Caco-2 (cell line): ENCODE measurements around the gene FAM89A. TPM values are rescaled to one million over a fixed set of nuclear protein-coding genes. Genes with fewer than 3 reads are reported as not detected.

ENCODE experiments used
- BruUV-seq: library from RNA; stranded (reverse); fragments of 400-500 nt; replicated peaks from 2 replicates; lab custom pipeline; 2021; lab: Mats Ljungman, UMichigan
- CTCF ChIA-PET: fragments of 300-600 bp; sonication (Branson Sonifier 250); formaldehyde crosslinking; loops from one replicate; lab custom pipeline; 2022; ENCODE audit warnings: antibody characterized with exemption; lab: Charles Lee
- POLR2A ChIA-PET: fragments of 300-600 bp; sonication (Branson Sonifier 250); formaldehyde crosslinking; loops from one replicate; lab custom pipeline; 2022; ENCODE audit warnings: antibody characterized with exemption; lab: Charles Lee
- DNase-seq, 2 experiments: peaks; one replicate each; pipeline versions ENCODE4 v3.0.0 to v3.0.0-alpha.2; 2020 to 2022
- H3K27me3 ChIP-seq: replicated peaks from 2 replicates; pipeline ENCODE4 v1.6.0; 2011; ENCODE audit warnings: low read length; ENCODE audit not compliant: control insufficient read depth, insufficient read depth
- H3K36me3 ChIP-seq: 2 replicates; pipeline ENCODE4 v1.5.1; 2011; ENCODE audit warnings: low read length; ENCODE audit not compliant: control insufficient read depth, insufficient read depth
- H3K4me1 ChIP-seq: fragments of 250-450 bp; sonication (Bioruptor Pico); 2 replicates; pipeline ENCODE4 v1.5.1; 2020; ENCODE audit warnings: mild to moderate bottlenecking
- H3K4me3 ChIP-seq: 2 replicates; pipeline ENCODE4 v1.5.1; 2011; ENCODE audit warnings: low read depth, mild to moderate bottlenecking, control low read depth, low read length
- H3K9me3 ChIP-seq: fragments of 250-450 bp; sonication (Bioruptor Pico); 2 replicates; pipeline ENCODE4 v1.5.1; 2020; ENCODE audit warnings: mild to moderate bottlenecking, moderate library complexity
- H3K27ac Mint-ChIP-seq: one replicate; pipeline ENCODE4 v1.8.0; 2022; ENCODE audit warnings: mixed read lengths; ENCODE audit not compliant: unreplicated experiment
- H3K27me3 Mint-ChIP-seq: one replicate; pipeline ENCODE4 v1.8.0; 2022; ENCODE audit warnings: mixed read lengths; ENCODE audit not compliant: insufficient read depth, unreplicated experiment
- H3K36me3 Mint-ChIP-seq: one replicate; pipeline ENCODE4 v1.8.0; 2022; ENCODE audit warnings: mild to moderate bottlenecking, mixed read lengths; ENCODE audit not compliant: insufficient read depth, unreplicated experiment
- H3K4me1 Mint-ChIP-seq: one replicate; pipeline ENCODE4 v1.8.0; 2022; ENCODE audit warnings: low read depth, mixed read lengths; ENCODE audit not compliant: unreplicated experiment
- H3K4me3 Mint-ChIP-seq: one replicate; pipeline ENCODE4 v1.8.0; 2022; ENCODE audit warnings: mild to moderate bottlenecking, moderate library complexity, mixed read lengths; ENCODE audit not compliant: unreplicated experiment
- H3K9me3 Mint-ChIP-seq: one replicate; pipeline ENCODE4 v1.8.0; 2022; ENCODE audit warnings: mixed read lengths; ENCODE audit not compliant: unreplicated experiment
- intact Hi-C: fragments of 100-400 bp; cut with micrococcal nuclease; formaldehyde crosslinking; loops from one replicate; pipeline ENCODE4 v1.10.0; 2022; ENCODE audit not compliant: unreplicated experiment
- total RNA-seq: library from RNA; stranded (reverse); gene quantifications from 2 replicates; pipeline ENCODE4 v1.2.3, GENCODE V29; 2022
- TF ChIP-seq, protein P1 (sequence below), 2 experiments: fragments of 200-600 bp in 1 of 2; IDR thresholded peaks; 1 replicate in 1 of 2; 2 replicates in 1 of 2; pipeline versions ENCODE4 v1.5.1 to v1.8.0; 2011 to 2022; ENCODE audit warnings: antibody characterized with exemption in 1 of 2, control low read depth in 1 of 2, inconsistent platforms in 1 of 2, low read depth in 1 of 2, low read length in 1 of 2, mild to moderate bottlenecking in 1 of 2, moderate library complexity in 1 of 2; ENCODE audit not compliant: insufficient read depth in 1 of 2, severe bottlenecking in 1 of 2, unreplicated experiment in 1 of 2

The FAM89A gene
- total RNA-seq, 1 experiment from 2014 or later = 44.2 TPM

DNA sequence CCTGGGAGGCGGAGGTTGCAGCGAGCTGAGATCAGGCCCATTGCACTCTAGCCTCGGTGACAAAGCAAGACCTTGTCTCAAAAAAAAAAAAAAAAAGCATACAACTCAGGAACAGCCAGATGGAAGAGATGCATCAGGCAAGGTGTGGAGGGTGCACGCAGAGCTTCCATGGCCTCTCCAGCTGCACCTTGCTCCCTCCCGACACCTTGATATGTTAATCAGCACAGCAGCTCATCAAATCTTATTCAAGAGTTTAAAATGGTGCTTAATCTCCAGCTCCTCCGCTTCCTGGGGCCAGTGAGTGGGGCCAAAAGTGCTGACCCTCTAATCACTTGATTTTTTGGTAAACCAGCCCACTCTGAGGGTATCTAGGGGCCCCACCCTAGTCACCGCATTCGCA lies 29.3 kb upstream of the FAM89A start:
- TF ChIP-seq, protein P1, sequence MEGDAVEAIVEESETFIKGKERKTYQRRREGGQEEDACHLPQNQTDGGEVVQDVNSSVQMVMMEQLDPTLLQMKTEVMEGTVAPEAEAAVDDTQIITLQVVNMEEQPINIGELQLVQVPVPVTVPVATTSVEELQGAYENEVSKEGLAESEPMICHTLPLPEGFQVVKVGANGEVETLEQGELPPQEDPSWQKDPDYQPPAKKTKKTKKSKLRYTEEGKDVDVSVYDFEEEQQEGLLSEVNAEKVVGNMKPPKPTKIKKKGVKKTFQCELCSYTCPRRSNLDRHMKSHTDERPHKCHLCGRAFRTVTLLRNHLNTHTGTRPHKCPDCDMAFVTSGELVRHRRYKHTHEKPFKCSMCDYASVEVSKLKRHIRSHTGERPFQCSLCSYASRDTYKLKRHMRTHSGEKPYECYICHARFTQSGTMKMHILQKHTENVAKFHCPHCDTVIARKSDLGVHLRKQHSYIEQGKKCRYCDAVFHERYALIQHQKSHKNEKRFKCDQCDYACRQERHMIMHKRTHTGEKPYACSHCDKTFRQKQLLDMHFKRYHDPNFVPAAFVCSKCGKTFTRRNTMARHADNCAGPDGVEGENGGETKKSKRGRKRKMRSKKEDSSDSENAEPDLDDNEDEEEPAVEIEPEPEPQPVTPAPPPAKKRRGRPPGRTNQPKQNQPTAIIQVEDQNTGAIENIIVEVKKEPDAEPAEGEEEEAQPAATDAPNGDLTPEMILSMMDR (IDR thresholded peaks at IDR 0.05; ENCODE audit: insufficient read depth in 1 of 2, low read depth in 1 of 2, low read length in 1 of 2, severe bottlenecking in 1 of 2, unreplicated experiment in 1 of 2) = no peak
- POLR2A ChIA-PET = interaction anchor here (0.7 kb wide), 1 partner anchor 1132 kb away, joined by 4 read pairs; no protein-coding TSS in a partner anchor
- CTCF ChIA-PET = no interaction called here
- Mint-ChIP-seq H3K27me3 (no peaks in the 10 kb centered on the region), H3K4me3 (no peak overlapping the region), H3K27ac (no peak overlapping the region), H3K36me3 (no peaks in the 10 kb centered on the region), H3K4me1 (peaks cover 8% of the 10 kb centered on the region), H3K9me3 (no peaks in the 10 kb centered on the region)
- Histone ChIP-seq H3K4me1 (no peaks in the 10 kb centered on the region), H3K27me3 (no peaks in the 10 kb centered on the region), H3K4me3 (no peak overlapping the region), H3K9me3 (no peaks in the 10 kb centered on the region), H3K36me3 (no peaks in the 10 kb centered on the region)
- intact Hi-C loops = no loop called here
- no peak for DNase-seq
- BruUV-seq = no TSS peak

DNA sequence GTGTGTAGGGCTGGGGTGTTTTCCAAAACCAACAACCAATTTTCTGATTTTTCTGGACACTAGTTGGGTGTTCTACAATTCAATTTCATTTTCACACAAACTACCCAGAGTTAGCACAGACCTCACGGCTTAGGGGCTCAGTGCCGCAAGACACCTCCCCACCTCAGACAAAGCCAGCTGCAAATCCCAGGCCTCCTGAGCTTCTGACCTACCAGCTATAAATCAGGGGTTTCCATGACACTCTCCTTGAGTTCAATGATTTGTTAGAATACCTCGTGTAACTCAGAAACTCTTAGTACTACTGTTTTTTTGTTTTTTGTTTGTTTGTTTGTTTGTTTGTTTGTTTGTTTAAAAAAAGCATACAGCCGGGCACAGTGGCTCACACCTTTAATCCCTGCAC lies 28.7 kb upstream of the FAM89A start:
- Mint-ChIP-seq H3K4me3 (no peak overlapping the region), H3K4me1 (peaks cover 8% of the 10 kb centered on the region), H3K9me3 (no peaks in the 10 kb centered on the region), H3K36me3 (no peaks in the 10 kb centered on the region), H3K27me3 (no peaks in the 10 kb centered on the region), H3K27ac (no peak overlapping the region)
- intact Hi-C loops = no loop called here
- ChIA-PET CTCF (no interaction called here), POLR2A (interaction anchor here (0.7 kb wide), 1 partner anchor 1132 kb away, joined by 4 read pairs; no protein-coding TSS in a partner anchor)
- H3K36me3 ChIP-seq = no peaks in the 10 kb centered on the region
- no peaks in the 10 kb centered on the region for H3K9me3 ChIP-seq
- DNase-seq = no peak
- H3K4me1 ChIP-seq = no peaks in the 10 kb centered on the region
- H3K27me3 ChIP-seq = no peaks in the 10 kb centered on the region
- BruUV-seq = no TSS peak
- TF ChIP-seq, protein P1 (IDR thresholded peaks at IDR 0.05; ENCODE audit: insufficient read depth in 1 of 2, low read depth in 1 of 2, low read length in 1 of 2, severe bottlenecking in 1 of 2, unreplicated experiment in 1 of 2) = no peak
- H3K4me3 ChIP-seq = no peak overlapping the region

DNA sequence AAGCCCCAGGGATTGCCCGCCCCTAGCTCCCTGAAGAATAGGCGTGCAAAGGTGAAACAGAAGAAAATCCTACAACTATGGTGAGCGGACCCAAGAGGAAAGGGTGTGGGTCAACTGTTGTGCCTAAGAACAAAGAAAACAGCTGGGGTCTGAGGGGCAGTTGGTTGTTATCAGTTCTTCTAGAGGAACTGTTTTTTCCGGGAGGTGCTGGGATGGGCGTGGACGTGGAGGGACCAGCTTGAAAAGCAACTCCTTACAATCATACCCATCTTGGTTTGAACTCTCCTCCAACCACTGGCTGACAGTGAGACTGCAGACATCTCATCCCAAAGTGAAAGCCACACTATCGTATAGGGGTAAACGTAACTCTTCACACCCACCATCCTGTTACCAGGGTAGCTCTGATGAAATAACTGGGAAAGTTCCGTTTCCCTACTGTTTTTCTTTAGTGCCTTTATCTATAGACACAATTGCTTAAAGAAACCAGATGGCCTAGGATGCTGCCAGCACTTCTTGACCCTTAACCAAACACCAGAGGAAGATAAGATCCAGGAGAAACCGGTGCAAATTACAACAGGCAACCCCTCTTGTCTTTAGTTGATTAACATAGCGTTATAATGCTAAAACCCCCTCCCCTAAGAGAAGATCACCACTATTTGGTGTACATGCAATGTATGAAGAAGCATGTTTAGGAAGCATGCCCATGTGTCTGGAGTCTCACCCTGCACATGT lies 25.6 kb upstream of the FAM89A start:
- Mint-ChIP-seq H3K9me3 (no peaks in the 10 kb centered on the region), H3K4me3 (no peak overlapping the region), H3K4me1 (peaks cover 8% of the 10 kb centered on the region), H3K27ac (no peak overlapping the region), H3K27me3 (no peaks in the 10 kb centered on the region), H3K36me3 (no peaks in the 10 kb centered on the region)
- ChIA-PET CTCF (no interaction called here), POLR2A (no interaction called here)
- Histone ChIP-seq H3K9me3 (no peaks in the 10 kb centered on the region), H3K36me3 (no peaks in the 10 kb centered on the region), H3K4me1 (no peaks in the 10 kb centered on the region), H3K4me3 (no peak overlapping the region), H3K27me3 (no peaks in the 10 kb centered on the region)
- no peak for DNase-seq
- BruUV-seq = no TSS peak
- intact Hi-C loops = no loop called here
- TF ChIP-seq, protein P1 (IDR thresholded peaks at IDR 0.05; ENCODE audit: insufficient read depth in 1 of 2, low read depth in 1 of 2, low read length in 1 of 2, severe bottlenecking in 1 of 2, unreplicated experiment in 1 of 2) = no peak
